Measurements from ENCODE around the gene PARD3B. TPM values are rescaled to one million over a fixed set of nuclear protein-coding genes. Genes with fewer than 3 reads are reported as not detected.

PARD3B gene
- total RNA-seq, 4 donors from 2014 or later: 32.6 to 65.7 (median 38.6) TPM

DNA sequence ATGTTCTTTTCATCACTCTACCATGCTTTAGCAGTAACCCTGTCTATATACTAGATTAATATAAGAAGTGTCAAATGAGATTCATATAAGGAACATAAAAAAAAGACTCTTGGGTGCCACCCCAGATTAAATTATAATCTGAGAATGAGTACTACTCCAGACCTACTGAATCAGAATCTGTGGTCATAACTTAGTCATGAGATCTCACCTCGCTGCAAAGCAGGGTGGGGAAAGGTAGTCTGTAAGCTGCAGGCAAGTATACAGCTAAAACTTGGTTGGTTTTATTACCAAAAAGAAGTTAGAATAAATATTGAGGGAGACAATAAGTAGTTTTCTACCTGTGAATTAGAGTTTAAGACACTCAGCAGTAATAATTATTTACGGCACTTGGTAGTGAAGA lies 175.6 kb downstream of the PARD3B start:
- Histone ChIP-seq H3K27ac (no peak overlapping the region), H3K27me3 (no peaks in the 10 kb centered on the region), H3K4me1 (no peaks in the 10 kb centered on the region), H3K9me3 (no peaks in the 10 kb centered on the region), H3K36me3 (no peaks in the 10 kb centered on the region), H3K4me3 (no peak overlapping the region)
- no peak for TF ChIP-seq POLR2AphosphoS5 (IDR thresholded peaks at IDR 0.05)
- no peak for TF ChIP-seq CTCF (IDR thresholded peaks at IDR 0.05)
- no peak for TF ChIP-seq EP300 (IDR thresholded peaks at IDR 0.05; ENCODE audit: low read depth)
- no peak for TF ChIP-seq POLR2A (IDR thresholded peaks at IDR 0.05)
- WGBS, 2 donors (ENCODE audit: low coverage in 1 of 2): 77 to 100% methylated on average over 1 to 2 of the region's 2 CpGs
- no peak for DNase-seq
- intact Hi-C loops (cut with DNase I; ENCODE audit: low total_unique reads) (no loop called here), in situ Hi-C loops (cut with MboI; ENCODE audit: low pct_ligation_motif_present in 1 of 4, low pct_unique_long_range_greater_than_20kb in 1 of 4, low sequenced_read_pairs in 3 of 4) (loop anchor here in 1 of 4 donors (25.0 kb wide), 1 partner anchor 941 kb away; no protein-coding TSS in a partner anchor)

GRCh38 chr2:204722207-204722606 lies 176.9 kb downstream of the PARD3B start:
- in situ Hi-C loops (cut with MboI; ENCODE audit: low pct_ligation_motif_present in 1 of 4, low pct_unique_long_range_greater_than_20kb in 1 of 4, low sequenced_read_pairs in 3 of 4): loop anchor here in 1 of 4 donors (25.0 kb wide), 1 partner anchor 940 kb away; no protein-coding TSS in a partner anchor
- 96 to 100% methylated on average over 2 to 3 of the region's 3 CpGs for WGBS, 2 donors (ENCODE audit: low coverage in 1 of 2)
- intact Hi-C loops (cut with DNase I; ENCODE audit: low total_unique reads): no loop called here
- no peak for TF ChIP-seq CTCF (IDR thresholded peaks at IDR 0.05)
- no peak for TF ChIP-seq POLR2AphosphoS5 (IDR thresholded peaks at IDR 0.05)
- TF ChIP-seq POLR2A (IDR thresholded peaks at IDR 0.05): no peak
- no peak for TF ChIP-seq EP300 (IDR thresholded peaks at IDR 0.05; ENCODE audit: low read depth)
- Histone ChIP-seq H3K4me1 (no peaks in the 10 kb centered on the region), H3K27ac (no peak overlapping the region), H3K36me3 (no peaks in the 10 kb centered on the region), H3K4me3 (no peak overlapping the region), H3K9me3 (no peaks in the 10 kb centered on the region), H3K27me3 (no peaks in the 10 kb centered on the region)
- DNase-seq: no peak

DNA sequence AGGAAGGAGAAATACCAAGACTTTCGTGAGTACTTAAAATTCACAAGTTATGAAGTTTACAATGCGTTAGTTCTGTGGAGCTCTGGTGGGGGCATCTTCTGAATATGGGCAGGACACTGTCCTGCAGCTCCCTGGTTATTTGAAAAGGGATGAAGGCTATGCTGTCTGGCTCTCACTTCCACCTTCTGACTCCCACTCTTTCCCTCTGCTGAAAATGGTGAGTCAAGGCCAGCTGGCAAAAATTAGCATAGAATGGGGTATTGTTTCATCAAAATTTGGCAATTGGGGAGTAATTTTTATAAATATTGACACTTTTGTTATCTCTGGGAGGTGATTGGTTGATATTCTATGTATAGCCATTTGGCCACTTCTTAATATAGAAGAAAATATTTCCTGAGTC lies 177.4 kb downstream of the PARD3B start:
- TF ChIP-seq POLR2A (IDR thresholded peaks at IDR 0.05) (no peak), POLR2AphosphoS5 (IDR thresholded peaks at IDR 0.05) (no peak), CTCF (IDR thresholded peaks at IDR 0.05) (no peak), EP300 (IDR thresholded peaks at IDR 0.05; ENCODE audit: low read depth) (no peak)
- intact Hi-C loops (cut with DNase I; ENCODE audit: low total_unique reads): no loop called here
- H3K4me3 ChIP-seq: no peak overlapping the region
- no peak for DNase-seq
- H3K27me3 ChIP-seq: no peaks in the 10 kb centered on the region
- in situ Hi-C loops (cut with MboI; ENCODE audit: low pct_ligation_motif_present in 1 of 4, low pct_unique_long_range_greater_than_20kb in 1 of 4, low sequenced_read_pairs in 3 of 4): loop anchor here in 1 of 4 donors (25.0 kb wide), 1 partner anchor 940 kb away; no protein-coding TSS in a partner anchor
- no peak overlapping the region for H3K27ac ChIP-seq
- no peaks in the 10 kb centered on the region for H3K36me3 ChIP-seq
- no peaks in the 10 kb centered on the region for H3K9me3 ChIP-seq
- WGBS, 2 donors (ENCODE audit: low coverage in 1 of 2): 65 to 75% methylated on average over 2 of the region's 2 CpGs
- H3K4me1 ChIP-seq: no peaks in the 10 kb centered on the region

GRCh38 chr2:204725693-204726360 lies 180.6 kb downstream of the PARD3B start:
- H3K4me1 ChIP-seq: no peaks in the 10 kb centered on the region
- intact Hi-C loops (cut with DNase I; ENCODE audit: low total_unique reads): no loop called here
- WGBS, 2 donors (ENCODE audit: low coverage in 1 of 2): 90 to 94% methylated on average over 3 of the region's 3 CpGs
- in situ Hi-C loops (cut with MboI; ENCODE audit: low pct_ligation_motif_present in 1 of 4, low pct_unique_long_range_greater_than_20kb in 1 of 4, low sequenced_read_pairs in 3 of 4): no loop called here
- no peaks in the 10 kb centered on the region for H3K9me3 ChIP-seq
- H3K27ac ChIP-seq: no peak overlapping the region
- no peak for DNase-seq
- H3K36me3 ChIP-seq: no peaks in the 10 kb centered on the region
- H3K4me3 ChIP-seq: no peak overlapping the region
- no peaks in the 10 kb centered on the region for H3K27me3 ChIP-seq
- TF ChIP-seq POLR2AphosphoS5 (IDR thresholded peaks at IDR 0.05) (no peak), POLR2A (IDR thresholded peaks at IDR 0.05) (no peak), CTCF (IDR thresholded peaks at IDR 0.05) (no peak), EP300 (IDR thresholded peaks at IDR 0.05; ENCODE audit: low read depth) (no peak)

All from transverse colon (tissue), 4 donors.